Measurements from ENCODE around the gene CD151.

Gene CD151

GRCh38 chr11:829176-829846 lies 3.4 kb upstream of the CD151 start:
- no peak for DNase-seq (ENCODE audit: low spot score)

DNA sequence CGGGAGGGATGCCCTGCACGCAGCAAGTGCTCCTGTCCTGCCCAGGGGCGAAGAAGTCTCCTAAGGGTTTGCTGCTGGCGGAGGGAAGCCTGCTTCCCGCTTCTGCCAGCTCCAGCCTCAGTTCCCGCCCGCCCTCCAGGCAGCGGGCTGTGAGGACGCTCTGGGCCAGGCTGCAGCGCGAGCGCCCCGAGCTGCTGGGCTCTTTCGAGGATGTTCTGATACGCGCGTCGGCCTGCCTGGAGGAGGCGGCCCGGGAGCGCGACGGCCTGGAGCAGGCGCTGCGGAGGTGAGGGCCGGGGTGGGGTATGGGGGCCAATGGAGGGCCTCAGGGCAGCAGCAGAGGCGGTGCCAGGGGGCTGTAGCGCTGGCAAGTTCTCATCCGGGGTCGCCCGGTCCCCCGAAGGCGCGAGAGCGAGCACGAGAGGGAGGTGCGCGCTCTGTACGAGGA lies 2.9 kb upstream of the CD151 start:
- DNase-seq (ENCODE audit: low spot score) = no peak

GRCh38 chr11:830295-831117 lies 2.2 kb upstream of the CD151 start:
- no peak for DNase-seq (ENCODE audit: low spot score)

DNA sequence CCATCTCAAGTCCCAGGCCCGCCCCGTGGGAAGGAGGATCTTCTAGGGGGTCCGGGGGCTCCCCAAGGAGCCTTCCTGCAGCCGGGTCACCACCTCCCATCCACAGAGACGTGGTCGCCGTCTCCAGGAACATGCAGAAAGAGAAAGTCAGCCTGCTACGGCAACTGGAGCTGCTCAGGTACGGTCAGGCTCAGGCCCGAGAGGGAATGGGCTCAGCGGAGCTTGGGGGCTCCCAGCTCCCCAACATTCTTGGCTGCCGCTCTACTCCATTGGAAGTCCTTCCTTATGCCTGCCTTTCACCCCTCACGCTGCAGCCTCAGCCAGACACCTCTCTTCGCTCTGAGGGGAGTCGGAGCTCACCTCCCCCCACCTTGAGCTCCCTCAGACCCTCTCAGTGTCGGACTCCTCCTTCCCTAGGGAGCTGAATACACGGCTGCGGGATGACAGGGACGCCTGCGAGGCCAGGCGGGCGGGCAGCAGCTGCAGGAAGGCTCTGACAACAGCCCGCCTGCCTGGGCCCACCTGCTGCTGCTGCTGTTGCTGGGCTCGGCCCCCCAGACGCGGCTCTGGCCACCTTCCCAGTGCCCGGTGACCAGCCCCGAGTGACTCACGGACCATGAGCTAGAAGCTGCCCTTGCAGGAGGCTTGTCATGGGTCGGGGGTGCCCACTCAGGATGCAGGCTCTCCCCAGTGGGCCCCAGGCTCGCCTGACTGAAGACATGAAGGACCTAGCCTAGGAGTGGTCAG lies 1.5 kb upstream of the CD151 start:
- no peak for DNase-seq (ENCODE audit: low spot score)

GRCh38 chr11:831961-832528 lies 707 bp upstream of the CD151 start:
- no peak for DNase-seq (ENCODE audit: low spot score)

- no peak for DNase-seq (ENCODE audit: low spot score)
Observed at GRCh38 chr11:833114-833791, 501 bp downstream of the CD151 start.

GRCh38 chr11:833849-834311 lies 1.1 kb downstream of the CD151 start:
- DNase-seq (ENCODE audit: low spot score) = no peak

- DNase-seq (ENCODE audit: low spot score) = peak; percentile 56
Observed at GRCh38 chr11:834371-835316, 1.9 kb downstream of the CD151 start.

DNA sequence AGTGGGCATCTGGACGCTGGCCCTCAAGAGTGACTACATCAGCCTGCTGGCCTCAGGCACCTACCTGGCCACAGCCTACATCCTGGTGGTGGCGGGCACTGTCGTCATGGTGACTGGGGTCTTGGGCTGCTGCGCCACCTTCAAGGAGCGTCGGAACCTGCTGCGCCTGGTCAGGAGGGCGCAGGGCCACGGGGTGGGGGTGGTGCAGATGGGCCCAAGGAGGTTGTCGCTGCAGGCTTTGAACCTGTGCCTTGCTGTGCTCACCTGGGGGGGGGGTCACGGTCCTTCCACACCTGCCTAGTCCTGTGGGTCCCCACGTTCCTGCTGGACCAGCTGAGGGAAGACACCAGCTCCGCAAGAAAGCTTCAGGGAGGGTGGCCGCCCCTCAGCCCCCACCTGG lies 3.5 kb downstream of the CD151 start:
- DNase-seq (ENCODE audit: low spot score) = no peak

GRCh38 chr11:836700-837099 lies 3.9 kb downstream of the CD151 start:
- no peak for DNase-seq (ENCODE audit: low spot score)

GRCh38 chr11:837189-837989 lies 4.6 kb downstream of the CD151 start:
- no peak for DNase-seq (ENCODE audit: low spot score)

GRCh38 chr11:837990-838307 lies 5.2 kb downstream of the CD151 start:
- DNase-seq (ENCODE audit: low spot score) = no peak

DNA sequence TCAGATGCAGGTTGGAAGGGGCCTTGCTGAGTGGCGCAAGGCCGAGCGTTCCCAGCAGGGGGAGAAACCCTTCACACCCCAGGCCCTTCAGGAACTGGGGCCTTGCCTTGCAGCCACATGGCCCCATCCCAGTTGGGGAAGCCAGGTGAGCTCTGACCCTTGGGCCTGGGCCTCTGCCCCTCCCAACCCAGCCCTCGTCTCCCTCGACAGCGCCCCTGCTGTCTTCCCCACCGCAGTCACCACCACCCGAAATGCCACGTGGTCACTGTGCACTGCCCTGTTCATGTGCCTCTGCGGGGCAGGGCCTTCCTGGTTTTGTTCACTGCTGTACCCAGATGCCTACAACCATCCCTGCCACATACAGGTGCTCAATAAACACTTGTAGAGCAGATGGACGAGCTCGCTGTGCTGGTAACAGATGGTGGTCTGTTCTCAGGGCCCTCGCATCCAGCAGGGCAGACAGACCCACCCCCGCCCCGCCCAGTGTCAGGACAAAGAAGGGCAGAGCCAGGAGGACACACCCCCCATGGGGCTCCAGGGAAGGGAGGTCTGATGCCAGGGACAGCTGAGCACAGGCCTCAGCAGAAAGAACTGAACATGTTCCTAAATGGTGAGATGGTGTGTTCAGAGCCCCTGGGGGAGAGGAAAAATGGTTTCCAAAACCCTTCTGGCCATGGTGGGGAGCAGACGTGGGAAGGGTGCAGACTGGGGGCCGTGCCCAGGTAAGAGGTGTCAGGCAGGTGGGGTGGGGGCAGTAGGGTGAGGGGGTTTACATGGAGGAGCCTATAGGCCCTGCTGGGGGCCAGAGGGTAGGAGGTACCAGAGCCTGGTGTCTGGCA lies 5.9 kb downstream of the CD151 start:
- no peak for DNase-seq (ENCODE audit: low spot score)

GRCh38 chr11:839280-839623 lies 6.5 kb downstream of the CD151 start:
- no peak for DNase-seq (ENCODE audit: low spot score)

- DNase-seq (ENCODE audit: low spot score) = no peak
Observed at GRCh38 chr11:839875-840617, 7.3 kb downstream of the CD151 start.

DNA sequence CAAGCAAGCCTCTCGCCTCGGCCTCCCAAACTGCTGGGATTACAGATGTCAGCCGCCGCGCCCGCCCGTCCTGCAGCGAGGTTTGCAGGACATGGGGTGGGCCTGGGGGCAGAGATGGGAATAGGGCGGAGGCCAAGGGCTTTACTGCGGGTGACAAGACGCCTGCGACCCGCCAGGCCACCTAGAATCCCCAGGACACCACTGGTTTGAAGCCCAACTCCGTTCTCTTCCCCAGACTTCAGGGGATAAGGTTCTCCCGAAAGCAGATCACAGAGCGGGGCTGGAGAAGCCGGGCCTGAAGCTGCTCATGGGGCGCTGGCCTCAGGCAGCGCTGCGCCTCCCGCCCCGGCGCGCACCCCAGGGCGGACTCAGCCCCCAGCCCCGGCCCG lies 9.2 kb downstream of the CD151 start:
- no peak for DNase-seq (ENCODE audit: low spot score)

DNA sequence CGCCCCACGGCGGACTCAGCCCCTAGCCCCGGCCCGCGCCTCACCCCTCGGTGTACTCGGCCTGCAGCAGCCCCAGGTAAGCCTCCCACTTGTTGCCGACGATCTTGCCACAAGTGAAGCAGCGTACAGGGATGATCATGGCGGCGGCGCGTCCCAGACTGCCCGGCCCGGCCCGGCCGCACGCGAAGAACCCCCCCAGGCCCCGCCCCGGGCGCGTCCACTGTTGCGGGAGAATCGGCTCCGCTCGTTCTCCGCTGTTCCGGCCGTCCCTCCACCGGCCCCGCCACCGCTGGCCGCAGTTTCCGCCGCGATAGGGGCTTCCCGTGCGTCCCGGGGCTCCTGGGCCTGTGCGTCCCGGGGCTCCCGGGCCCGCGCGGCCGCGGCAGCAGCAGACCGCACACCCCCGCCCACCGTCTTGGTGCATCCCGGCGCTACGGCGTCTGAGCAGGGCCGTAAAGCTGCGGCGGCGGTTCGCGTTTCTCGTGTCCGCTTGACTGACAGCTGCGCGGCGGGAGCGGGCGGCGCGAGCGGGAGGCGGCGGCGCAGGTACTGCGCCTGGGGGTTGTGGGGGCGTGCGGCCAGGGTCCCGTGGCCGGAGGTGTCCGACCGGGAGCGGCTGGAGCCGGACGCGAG lies 9.7 kb downstream of the CD151 start, which contains the start of the genes POLR2L and TSPAN4:
Gene POLR2L (minus strand): TSS at position 160 of the 633 bp plus-strand sequence. CDS start 21 bp downstream, at position 139.
Gene TSPAN4 (plus strand): TSS at position 483 of the 633 bp plus-strand sequence. CDS start 7,453 bp downstream, outside the sequence.
- DNase-seq (ENCODE audit: low spot score) = peak; percentile 88

All from Ammon's horn (tissue), 1 donor.